HCEC 1CT (cell line): ENCODE measurements around the gene C1QTNF3.
"Not testable (repeated sequence)": the region's sequence is repeated elsewhere in the genome, so short reads cannot be mapped to it uniquely, and the experiment has no call there.

Experiments used
- DNase-seq: peaks from one replicate; pipeline ENCODE4 v3.0.0-alpha.2; 2017

C1QTNF3 gene, protein sequence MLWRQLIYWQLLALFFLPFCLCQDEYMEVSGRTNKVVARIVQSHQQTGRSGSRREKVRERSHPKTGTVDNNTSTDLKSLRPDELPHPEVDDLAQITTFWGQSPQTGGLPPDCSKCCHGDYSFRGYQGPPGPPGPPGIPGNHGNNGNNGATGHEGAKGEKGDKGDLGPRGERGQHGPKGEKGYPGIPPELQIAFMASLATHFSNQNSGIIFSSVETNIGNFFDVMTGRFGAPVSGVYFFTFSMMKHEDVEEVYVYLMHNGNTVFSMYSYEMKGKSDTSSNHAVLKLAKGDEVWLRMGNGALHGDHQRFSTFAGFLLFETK

DNA sequence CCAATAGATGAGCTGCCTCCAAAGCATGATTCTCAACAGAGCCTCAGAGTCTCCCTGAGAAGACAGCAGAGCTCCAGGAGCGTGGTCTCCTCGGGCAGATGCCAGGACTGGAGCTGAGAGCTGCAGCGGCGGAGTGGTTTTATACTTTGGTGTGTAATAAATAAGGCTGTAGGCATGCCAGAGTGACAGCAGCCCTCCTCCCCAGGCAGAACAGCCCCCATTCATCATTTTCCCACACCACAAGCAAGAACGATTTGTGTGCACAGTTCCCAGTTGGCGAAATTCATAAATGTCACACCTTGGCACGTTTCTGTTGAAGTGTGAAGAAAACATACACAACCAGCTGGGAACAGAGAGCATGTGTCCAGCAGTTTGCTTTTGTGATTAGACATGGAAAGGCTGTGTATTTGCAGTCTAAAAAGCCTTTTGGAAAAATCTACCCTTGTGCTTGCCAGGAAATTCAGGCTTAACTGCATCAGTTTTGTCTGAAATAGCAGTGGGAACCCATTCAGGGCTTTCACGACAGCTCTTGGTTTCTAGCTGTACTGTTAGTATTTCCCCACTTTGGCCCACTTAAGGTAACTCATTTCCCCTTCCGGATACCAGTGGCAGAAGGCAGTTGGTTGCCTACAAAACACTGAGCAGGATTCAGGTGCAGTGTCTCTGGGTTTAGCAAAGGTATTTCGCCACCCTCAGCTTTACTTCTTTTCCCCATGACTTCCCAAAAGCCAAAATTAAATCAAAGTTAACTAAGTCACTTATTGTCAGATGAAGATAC, at the start of gene C1QTNF3:
C1QTNF3 (minus strand) TSS at position 115 of the 778 bp plus-strand sequence; CDS start at position 27, 88 bp downstream.
- DNase-seq, result no peak

GRCh38 chr5:34091039-34091438, 48.0 kb upstream of the C1QTNF3 start:
- DNase-seq, result not testable (repeated sequence)

GRCh38 chr5:34089802-34090201, 46.8 kb upstream of the C1QTNF3 start:
- peak; percentile 11 for DNase-seq

DNA sequence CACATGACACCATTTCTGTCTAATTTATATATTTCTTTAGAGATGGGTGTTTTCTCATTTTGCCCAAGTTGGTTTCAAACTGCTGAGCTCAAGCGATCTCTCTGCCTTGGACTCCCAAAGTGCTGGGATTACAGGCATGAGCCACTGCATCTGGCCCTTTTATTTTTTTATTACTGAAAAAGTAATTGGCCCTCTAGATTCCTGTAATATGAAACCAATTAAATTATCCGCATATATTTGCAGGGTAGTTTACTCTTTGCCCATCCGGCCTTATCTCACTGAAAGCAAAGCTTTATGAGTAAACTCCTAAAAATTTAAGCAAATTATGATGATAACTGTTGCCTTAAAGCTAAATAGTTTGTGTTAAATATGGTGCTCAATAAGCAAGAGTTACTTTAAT, 44.7 kb upstream of the C1QTNF3 start:
- DNase-seq, result not testable (repeated sequence)

GRCh38 chr5:34083898-34084297, 40.9 kb upstream of the C1QTNF3 start:
- DNase-seq, result not testable (repeated sequence)

DNA sequence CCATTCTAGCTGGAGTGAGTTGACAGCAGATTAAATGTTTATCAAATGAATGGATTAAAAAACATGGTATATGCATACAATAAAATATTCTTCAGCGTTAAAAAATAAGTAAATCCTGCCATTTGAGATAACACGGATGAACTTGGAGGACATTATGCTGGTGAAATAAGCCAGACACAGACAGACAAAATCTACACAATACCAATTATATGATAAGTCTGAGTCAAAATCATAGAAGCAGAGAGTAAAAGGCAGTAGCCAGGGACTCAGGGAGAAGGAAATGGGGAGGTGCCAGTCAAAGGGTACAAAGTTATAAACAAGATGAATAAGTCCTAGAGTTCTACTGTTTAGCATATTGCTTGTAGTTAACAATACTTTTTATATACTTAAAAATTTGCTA, 36.5 kb upstream of the C1QTNF3 start:
- DNase-seq, result not testable (repeated sequence)

- not testable (repeated sequence) for DNase-seq
Measured at GRCh38 chr5:34077636-34078035, 34.6 kb upstream of the C1QTNF3 start.

GRCh38 chr5:34076719-34077364, 33.8 kb upstream of the C1QTNF3 start:
- peak; percentile 36 for DNase-seq

DNA sequence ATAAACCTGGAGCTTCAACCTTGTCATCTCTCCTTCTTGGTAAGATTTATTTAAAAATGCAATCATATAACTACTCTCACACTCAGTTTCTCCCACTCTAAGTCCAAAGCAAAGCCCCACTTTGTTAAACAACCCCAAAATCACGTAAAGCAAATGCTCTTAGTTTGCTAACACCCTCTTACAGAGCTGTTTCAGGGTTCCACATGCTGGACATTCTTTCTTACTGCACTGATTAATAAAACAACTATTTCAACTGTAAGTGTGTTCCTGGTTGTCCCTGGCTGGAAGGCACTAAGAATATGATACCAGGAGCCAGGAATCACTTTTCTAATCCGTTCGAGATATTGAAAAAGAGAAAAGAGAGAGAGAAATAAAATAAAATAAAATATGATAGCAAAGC, 31.5 kb upstream of the C1QTNF3 start:
- not testable (repeated sequence) for DNase-seq

GRCh38 chr5:34074071-34074470, 31.1 kb upstream of the C1QTNF3 start:
- DNase-seq, result not testable (repeated sequence)

- not testable (repeated sequence) for DNase-seq
Measured at GRCh38 chr5:34070626-34071025, 27.6 kb upstream of the C1QTNF3 start.

GRCh38 chr5:34064656-34065055, 21.6 kb upstream of the C1QTNF3 start:
- DNase-seq, result no peak

- DNase-seq, result no peak
Measured at GRCh38 chr5:34062419-34062818, 19.4 kb upstream of the C1QTNF3 start.

DNA sequence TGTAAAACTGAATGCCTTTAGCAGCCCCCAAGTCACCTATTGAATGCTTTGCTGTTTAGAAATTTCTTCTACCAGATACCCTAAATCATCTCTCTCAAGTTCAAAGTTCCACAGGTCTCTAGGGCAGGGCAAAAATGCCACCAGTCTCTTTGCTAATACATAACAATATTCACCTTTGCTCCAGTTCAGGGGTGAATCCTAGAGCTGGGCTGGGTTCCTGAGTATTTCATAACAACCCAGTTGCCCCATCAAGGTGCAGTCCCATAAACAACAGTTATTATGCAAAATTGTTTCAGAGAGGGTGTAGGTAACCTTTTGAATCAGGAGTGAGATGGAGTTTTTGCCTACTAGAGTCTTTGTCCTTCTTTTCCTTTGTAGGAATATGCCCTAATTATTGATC, 19.0 kb upstream of the C1QTNF3 start:
- DNase-seq, result no peak

GRCh38 chr5:34059977-34060376, 17.0 kb upstream of the C1QTNF3 start:
- DNase-seq, result no peak

GRCh38 chr5:34058532-34058931, 15.5 kb upstream of the C1QTNF3 start:
- no peak for DNase-seq

GRCh38 chr5:34057569-34057968, 14.6 kb upstream of the C1QTNF3 start:
- no peak for DNase-seq

GRCh38 chr5:34057118-34057517, 14.1 kb upstream of the C1QTNF3 start:
- no peak for DNase-seq

DNA sequence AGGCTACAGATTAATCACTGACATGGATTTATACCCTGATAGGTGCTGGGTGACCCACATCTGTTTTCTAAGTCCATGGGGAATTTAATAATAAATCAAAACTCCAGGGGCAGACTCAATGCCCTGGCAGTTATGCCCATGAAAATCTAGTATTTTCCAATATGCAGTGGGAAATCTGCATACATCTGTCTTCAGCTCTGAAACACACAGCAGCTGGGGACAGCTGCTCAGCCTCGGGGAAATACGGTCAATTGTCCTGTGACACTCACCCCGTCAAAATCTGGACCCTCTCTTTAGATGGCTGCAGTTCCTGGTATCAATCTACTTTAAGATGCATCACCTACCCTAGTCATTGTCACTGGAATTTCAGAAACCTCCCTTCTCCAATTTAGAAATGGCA, 12.7 kb upstream of the C1QTNF3 start:
- DNase-seq, result no peak

- no peak for DNase-seq
Measured at GRCh38 chr5:34054400-34054729, 11.4 kb upstream of the C1QTNF3 start.

- no peak for DNase-seq
Measured at GRCh38 chr5:34053571-34054399, 10.8 kb upstream of the C1QTNF3 start.

DNA sequence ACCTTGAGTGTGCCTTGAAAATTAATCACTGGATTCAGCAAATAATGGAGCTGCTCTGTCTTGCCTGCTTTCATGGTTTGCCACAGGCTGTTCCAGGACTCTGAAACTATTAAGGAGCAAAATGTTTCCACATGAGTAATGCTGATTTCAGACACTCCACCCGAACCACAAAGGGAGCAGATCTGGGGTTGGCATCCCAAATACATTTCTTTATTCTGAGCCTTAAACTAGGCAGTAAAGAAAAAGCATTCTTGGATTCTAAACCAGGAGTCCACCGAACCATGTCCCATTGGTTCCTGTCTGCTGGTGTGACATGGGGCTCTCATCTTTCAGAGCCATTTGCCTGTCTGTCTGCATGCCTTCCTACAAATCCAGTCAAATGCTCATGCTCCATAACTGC, 10.1 kb upstream of the C1QTNF3 start:
- DNase-seq, result peak; percentile 81
